ELF-1 (cell line): ENCODE measurements around the gene ASCC1.

ENCODE experiments used
- DNase-seq: peaks from one replicate; pipeline ENCODE4 v3.0.0-alpha.2; 2016; ENCODE audit warnings: low read depth, low spot score

ASCC1 gene, protein sequence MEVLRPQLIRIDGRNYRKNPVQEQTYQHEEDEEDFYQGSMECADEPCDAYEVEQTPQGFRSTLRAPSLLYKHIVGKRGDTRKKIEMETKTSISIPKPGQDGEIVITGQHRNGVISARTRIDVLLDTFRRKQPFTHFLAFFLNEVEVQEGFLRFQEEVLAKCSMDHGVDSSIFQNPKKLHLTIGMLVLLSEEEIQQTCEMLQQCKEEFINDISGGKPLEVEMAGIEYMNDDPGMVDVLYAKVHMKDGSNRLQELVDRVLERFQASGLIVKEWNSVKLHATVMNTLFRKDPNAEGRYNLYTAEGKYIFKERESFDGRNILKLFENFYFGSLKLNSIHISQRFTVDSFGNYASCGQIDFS

DNA sequence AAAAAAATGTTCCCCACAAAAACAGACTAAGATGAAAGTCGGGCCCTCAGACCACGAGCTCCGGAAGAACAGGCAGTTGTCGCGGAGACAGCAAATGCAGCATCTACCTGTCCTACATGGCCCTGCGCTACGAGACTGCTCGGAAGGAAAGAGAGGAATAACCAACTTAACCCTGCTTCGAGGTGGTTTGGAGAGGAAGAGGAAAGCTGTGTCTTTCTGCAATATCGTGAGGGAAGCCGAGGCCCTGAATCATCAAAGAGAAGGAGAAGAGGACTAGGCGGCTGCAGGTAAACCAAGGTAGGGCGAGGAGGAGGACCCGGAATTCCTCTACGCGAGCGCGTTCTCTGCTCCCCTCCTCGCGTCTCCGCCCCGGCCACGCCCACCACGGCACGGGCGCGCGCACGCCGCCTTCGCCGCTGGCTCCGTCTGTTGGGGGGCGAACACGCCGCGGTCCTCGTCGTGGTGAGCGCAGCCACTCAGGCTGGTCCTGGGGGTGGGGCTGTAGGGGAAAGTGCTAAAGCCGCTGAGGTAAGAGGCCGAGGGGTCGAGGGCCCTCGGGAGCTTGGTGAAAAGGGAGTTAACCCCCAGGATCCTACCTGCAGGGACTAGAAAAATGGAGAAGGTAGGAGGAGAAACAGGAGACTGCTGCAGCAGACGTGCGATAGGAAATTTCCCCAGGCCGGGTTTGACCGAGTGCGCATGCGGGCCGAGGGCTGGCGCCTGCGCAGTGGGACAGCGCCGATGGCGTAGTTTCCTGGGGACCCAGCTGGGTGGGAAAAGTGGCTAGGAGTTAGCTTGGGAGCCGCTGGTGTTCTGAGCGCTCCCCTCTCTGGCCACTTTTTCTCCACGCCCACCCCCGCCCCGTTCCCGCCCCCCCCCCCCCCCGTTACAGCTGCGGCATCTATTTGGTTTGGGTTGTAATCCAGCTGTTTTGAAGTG lies at the start of gene ASCC1, which contains the start of gene ANAPC16:
Gene ASCC1 (minus strand): TSS at position 666 of the 939 bp plus-strand sequence. CDS start 2,978 bp downstream, outside the sequence.
Gene ANAPC16 (plus strand): TSS at position 402 of the 939 bp plus-strand sequence. CDS start 7,903 bp downstream, outside the sequence.
- peak; percentile 97 for DNase-seq

DNA sequence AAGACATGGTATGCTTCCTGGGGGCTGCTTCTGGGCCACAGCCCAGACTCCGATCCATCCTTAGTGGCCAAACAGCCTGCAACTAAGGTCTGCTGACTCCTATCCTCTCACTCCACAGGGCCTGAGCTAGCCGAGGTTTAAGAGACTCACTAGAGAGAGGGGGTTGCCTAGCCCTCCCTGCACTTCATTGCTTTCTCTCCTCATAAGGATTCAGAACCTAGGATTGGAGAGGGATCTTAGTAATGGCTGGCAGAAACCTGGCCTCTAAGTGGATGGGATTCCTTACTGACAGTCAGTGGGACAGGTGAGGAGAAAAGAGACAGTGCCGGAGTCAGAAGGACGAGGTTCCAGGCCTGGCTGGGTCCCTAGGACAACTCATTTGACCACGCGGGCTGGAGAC lies 49.4 kb upstream of the ASCC1 start:
- DNase-seq: peak; percentile 43

DNA sequence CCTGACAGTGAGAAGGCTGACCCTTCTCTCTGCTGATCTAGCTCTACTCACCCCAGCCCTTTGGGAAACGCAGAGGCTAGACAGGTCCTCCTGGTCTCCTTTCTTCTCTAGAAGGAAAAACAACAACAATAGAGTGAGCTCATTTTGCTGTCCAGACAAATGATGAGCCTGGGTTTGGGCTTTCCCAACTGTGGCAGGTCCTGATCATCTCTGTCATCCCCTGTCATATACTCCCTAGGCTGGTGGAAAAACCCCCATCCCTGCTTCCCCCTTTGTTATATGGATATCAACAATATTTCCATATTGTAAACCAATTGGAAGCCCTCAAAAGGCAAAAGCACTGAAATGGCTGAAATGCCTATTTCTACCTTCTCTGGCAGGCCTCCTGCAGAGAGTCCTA lies 48.5 kb upstream of the ASCC1 start:
- DNase-seq: no peak

DNA sequence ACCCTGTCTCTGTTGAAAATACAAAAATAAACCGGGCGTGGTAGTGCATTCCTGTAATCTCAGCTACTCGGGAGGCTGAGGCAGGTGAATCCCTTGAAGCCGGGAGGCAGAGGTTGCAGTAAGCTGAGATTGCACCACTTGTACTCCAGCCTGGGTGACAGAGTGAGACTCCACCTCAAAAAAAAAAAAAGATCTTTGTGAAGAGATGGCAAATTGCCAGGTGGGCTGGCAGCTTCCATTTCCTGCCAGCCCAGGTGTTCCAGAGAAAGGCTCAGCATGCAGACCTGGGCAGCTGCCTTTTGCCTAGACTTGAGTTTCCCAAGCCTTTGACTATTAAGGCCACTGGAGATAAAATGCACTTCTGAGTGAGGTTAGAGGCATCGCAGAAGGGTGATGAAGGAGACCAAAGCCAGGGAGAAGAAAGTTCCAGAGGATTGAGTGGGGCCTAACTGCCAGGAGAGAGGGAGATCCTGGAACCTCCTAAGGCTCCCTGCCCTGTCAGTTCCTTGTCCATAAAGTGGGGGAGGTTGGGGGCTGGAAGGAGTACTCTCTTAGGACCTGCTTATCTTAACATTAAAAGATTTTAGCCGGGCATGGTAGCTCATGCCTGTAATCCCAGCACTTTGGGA lies 47.7 kb upstream of the ASCC1 start:
- no peak for DNase-seq

DNA sequence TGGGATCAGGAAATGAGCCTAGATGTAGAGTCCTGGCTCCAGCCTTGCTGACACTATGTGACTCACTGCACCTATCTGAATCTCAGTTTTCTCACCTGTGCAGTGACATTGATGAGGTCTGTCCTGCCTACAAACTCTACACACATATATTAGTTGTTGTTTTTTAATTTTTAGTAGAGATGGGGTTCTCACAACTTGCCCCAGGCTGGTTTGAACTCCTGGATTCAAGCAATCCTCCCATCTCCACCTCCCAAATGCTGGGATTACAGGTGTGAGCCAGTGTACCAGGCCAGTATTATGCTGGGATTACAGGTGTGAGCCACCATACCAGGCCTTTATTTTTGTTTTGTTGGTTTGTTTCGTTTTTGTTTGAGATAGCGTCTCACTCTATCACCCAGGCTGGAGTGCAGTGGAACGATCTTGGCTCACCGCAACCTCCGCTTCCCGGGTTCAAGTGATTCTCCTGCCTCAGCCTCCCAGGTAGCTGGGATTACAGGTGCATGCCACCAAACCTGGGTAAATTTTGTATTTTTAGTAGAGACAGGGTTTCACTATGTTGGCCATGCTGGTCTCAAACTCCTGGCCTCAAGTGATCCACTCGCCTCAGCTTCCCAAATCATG lies 45.8 kb upstream of the ASCC1 start:
- no peak for DNase-seq

DNA sequence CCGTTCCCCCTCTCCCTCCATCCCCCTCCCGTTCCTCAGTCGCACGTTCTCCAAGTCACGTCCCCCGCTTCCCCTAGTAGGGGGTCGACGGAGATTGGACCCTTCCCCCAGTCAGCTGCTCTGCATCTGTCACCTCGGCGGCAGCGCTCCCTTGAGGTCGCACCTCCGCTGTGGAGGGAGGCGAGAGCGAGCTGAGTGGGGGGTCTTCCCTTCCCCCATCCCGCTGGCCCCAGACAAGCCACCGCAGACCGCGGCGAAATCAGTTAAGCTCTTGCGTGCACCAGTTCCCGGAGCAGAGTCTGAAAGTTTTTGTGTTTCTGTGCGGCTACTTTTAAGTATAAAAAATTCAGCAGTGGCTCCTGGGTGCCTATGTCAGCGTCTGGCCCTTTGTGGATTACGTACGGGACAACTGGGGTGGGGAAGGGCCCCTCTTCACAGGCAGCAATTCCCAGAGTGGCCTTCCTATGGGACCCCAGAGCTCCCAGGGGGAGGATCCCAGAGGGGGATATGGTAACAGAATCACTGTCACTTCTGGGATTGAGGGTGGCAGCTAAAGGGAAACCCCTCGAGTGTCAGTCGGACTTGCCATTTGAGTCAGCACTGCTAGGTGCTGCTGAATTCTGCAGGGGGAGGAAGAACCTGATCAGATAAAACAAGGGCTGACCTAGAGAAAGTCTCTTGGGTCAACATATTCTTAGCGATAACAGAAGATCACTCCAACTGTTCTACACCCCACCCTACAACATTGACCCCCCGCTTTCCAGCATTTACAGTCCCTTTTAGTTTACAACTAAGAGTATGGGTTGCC lies 45.1 kb upstream of the ASCC1 start:
- no peak for DNase-seq

DNA sequence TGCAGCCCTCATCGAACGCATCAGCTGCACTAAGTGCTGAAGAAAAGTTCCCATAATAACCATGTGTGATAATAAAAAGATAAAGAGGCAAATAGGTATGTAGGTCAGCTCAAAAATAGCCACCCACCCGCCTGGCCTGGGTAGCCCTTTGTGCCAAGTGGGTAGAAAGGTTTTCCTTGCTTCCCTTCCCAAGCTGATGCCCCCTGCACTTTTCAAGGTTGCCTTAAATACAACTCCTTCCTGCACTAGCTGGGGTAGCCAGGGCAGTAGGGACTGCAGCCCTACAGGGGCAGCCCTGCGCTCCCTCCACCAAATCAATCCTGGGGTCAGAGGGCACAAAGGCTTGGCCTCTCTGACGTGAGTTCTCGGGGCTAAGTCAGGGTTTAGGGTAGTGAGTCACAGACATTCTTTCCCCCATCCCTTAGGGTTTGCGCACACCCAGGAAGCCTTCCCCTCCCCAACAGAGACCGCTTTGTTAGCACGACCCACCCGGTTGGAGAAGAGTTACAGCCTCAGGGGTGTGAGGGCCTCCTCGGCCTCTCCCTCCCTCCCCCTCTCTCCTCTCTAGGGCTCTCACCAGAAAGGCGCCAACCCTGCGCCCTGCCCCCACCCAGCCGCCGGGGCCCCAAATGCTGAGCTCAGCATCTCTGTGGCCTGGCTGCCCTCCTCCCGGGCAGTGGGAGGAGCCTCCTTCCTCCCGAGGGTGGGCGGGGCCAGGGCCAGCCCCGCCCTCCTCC lies 44.3 kb upstream of the ASCC1 start:
- DNase-seq: peak; percentile 99

DNA sequence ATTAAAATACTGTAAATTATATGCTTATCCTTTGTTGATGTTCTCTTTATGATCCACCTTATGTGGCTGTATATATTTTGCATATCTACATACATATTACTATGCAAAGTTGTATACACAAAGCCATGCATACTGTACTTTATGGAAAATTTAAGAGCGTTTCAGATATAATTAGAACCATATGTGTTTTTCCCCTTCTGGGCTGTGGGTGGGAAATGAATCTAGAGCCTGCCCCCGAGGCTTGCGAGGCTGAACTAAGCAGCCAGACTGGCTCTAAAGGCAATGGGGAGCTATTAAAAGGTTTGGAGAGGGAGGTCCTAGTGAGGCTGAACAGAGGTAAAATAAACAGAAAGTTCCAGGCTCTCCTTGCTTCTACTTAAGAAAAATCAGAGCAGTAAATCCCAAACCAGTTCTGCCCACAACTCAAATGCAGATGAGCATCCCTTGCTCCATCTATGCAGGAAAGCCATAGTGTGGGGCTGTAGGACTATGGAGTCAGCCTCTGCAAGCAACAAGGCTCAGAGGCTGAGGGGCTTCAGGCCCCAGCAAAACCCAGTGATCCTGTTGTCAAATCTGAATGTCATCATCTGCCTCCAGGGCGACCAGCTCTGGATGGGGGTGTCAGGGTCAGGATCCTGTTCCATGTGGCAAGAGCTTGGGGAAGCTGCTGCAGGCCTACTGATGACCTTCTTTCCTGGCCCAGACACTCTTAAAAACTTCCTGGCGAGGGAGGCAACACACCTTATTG lies 43.6 kb upstream of the ASCC1 start:
- peak; percentile 76 for DNase-seq

DNA sequence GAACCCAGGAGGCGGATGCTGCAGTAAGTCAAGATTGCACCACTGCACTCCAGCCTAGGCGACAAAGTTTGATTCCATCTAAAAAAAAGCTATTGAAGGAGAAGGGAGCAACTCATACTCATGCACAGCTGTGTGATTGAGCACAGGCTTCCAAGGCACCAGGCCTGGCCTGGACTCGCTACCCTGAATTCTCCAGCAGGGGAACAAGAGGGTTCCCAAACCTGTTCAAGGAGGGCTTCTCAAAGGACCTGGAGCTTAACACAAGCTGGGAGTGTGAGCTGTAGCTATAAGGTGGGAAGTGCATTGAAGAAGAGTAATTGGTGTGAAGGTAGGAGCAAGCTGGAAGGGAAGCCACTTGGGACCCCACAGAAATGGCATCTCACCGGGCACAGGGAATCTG lies 42.5 kb upstream of the ASCC1 start:
- no peak for DNase-seq

DNA sequence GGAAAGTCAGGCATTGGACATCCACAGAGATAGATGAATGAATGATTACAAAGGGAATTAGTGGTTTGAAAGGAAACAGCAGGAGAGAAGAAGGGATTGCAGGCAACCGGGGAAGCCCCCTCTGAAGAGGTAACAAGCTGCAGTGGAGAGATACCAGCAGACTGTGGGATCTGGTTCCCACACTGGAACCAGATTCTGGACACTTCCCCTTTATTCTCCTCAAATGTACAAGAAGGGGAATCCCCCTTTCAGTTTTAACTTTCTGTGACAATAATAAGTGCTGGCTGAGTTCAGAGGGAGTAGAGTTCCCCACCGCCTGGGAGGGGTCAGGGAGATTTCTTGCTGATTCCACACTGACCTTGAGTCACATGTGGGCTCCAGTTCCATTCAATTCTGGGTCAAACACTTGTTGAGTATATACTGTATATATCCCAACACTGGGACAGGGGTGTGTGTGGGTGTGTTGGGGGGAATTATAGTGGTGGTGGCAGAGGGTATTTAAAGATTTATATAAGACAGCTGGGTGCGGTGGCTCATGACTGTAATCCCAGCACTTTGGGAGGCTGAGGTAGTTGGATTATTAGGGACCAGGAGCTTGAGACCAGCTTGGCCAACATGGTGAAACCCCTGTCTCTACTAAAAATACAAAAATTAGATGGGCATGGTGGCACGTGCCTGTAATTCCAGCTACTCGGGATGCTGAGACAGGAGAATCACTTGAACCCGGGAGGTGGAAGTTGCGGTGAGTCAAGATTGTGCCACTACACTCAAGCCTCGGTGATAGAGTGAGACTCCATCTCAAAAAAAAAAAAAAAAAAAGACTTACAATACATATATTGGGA lies 41.2 kb upstream of the ASCC1 start:
- no peak for DNase-seq

DNA sequence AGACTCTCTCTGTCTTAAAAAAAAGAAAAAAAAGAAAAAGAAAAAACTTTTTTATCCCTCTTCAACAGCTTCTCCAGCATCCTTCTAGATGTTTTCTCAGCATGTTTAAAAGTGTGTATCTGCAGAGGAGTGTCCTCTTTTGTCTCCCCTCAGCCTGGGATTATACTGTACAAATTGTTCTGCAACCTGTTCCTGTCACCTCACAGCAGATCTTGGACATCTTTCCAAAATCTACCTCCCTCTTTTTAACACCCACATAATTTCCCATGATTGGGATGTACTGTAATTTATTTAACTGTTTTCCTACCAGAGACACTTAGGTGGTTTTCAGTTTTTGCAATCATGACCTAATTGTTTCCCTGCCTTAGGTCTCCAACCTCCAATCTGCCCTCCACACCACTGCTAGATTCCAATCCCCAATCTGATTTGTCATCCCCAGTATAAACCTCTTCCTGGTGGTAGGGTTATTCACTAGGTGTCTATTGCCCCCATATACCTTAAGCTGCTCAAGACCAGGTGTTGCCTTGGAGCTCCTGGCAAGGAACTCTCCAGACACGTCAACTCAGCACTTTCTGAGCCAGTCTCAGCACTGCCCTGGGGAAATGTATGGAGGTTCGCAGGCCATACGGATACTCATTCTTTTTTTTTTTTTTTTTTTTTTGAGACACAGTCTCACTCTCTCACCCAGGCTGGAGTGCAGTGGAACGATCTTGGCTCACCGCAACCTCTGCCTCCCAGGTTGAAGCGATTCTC lies 40.1 kb upstream of the ASCC1 start:
- DNase-seq: no peak

DNA sequence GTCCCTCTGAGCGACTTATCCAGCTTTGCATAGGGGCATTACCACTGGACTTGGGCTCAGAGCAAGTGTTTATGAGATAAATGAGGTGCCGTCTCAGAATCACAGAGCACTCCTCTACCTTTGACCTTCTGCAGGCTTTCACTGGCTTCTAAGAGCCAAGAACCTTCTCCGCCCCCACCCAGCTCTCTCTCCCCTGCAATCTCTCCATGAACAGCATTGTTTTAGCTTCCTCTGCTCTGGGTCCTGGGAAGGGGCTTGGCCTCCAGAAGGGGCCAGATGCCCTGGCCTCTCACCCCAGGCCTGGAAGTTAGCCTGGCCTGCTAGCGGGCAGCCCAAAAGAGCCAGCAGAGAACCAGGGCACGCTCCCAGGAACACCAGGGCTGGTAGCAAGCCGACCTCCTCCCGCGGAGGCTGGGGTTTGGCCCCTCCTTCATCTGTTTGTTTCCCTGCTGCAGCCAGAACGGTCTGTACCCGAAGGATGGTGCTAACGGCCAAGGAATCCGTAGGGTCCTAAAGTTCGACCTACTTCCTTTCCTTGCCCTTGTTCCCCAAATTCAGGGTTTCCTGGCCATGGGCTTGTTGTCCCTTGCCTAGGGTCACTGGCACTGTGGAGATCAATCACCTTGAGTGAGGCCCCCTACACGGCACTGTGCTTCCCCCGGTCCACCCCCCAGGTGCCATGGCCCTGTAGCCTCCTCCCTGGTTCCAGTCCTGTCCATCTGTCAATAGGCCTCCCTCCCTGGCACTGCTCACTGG lies 38.9 kb upstream of the ASCC1 start:
- peak; percentile 80 for DNase-seq

DNA sequence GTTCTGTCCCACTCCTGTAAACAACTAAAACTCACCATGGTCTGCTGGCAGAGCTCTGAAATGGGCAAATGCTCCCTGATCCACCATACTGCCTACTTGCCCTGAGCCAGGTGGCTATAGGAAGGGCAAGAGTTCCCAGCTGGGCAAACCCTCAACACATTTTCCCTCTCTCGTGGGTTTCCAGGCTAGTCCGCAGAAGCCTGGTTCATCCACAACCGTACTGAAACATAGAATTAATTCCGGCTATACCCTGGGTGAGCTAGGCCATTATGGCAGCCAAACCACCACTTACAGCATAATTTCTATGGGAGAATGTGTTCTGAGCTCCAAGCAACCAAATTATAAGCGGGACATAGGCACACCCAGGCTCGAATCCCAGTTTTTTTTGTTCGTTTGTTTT lies 37.5 kb upstream of the ASCC1 start:
- no peak for DNase-seq

DNA sequence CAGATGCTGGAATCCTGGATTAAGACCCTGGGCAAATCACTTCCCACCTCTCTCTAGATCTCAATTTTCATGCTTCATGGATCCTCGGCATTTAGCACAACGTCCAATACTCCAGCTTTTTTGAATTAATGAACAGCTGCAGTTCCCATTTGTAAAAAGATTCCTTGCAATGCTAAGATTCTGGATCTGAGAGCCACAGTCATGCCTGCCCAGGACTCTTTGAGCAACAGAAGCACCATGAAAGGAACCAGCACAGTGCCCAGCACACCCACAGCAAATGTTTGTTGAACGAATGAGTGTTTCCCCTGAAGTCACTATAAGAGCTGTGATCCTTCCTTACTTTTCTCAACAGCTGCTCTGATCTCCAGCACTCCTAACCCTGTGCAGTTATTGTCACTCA lies 36.9 kb upstream of the ASCC1 start:
- DNase-seq: no peak

DNA sequence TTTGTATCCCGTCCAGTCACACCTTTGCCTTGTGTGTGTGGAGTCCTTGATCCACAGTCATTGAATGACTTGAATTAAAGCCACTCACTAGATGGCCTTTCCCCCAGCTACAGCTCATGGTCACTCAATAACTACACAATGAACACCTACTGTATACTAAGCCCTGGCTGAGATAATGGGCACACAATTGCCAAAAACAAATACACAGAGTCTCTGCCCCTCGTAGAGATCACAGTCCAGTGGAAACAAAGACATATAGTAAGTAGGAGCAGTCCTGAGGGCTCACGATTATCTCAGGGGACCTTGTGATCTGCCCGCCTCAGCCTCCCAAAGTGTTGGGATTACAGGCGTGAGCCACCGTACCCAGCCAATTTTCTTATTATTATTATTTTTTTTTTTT lies 35.6 kb upstream of the ASCC1 start:
- no peak for DNase-seq

DNA sequence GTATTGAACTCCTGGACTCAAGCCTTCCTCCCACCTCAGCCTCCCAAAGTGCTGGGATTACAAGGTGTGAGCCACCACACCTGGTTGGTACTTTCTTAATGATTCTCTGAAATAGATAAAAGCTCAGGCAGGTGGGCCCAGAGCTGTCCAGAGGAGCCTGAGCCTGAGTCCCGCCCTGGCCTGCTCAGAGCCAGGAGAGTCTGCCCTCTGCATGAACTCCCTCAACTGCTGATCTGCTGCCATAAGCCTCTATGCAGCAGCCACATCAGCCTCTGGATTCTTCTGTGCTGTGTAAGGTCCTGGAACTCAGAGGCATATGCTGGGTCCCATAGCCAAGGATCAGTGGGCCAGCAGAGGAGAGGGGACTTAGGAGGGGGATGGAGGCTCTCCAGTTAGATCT lies 34.6 kb upstream of the ASCC1 start:
- peak; percentile 30 for DNase-seq
